Right lobe of liver (tissue), 4 donors: ENCODE data around the gene AVPR2.

ENCODE experiments used
- CTCF ChIP-seq, 4 donors: fragments of 200-600 bp in 3 of 4; fragments of 450-650 bp in 1 of 4; IDR thresholded peaks; one replicate each; pipeline versions ENCODE4 v1.5.1 to v1.8.0; 2016 to 2022; ENCODE audit warnings: antibody characterized with exemption in 4 of 4, mild to moderate bottlenecking in 2 of 4
- POLR2A ChIP-seq: fragments of 450-650 bp; IDR thresholded peaks from one replicate; pipeline ENCODE4 v1.6.1; 2017; ENCODE audit warnings: antibody characterized with exemption, mild to moderate bottlenecking
- donor health status: DM: no; HTN: no; CAD: no.
- donor health status: DM: no; HTN: no; CAD: no.
- donor health status: DM: no; HTN: yes; CAD: no.

GRCh38 chrX:153873282-153874084 lies 31.0 kb upstream of the AVPR2 start:
- TF ChIP-seq POLR2A: no peak
- TF ChIP-seq CTCF (IDR thresholded peaks at IDR 0.05): no peak
